Measurements from ENCODE around the gene SHISA7.
A peak's percentile ranks its signal among the peaks of the same experiment; 100 is the strongest.

Gene SHISA7

GRCh38 chr19:55443045-55443823 is at the start of gene SHISA7:
Gene SHISA7, minus strand, starts transcription at chr19:55443300. Its CDS starts 437 bp downstream, at chr19:55442863.
- Mint-ChIP-seq H3K4me1 (peaks cover 27% of the 10 kb centered on the region), H3K27ac (peak within 1 kb of the TSS in 1 of 2 donors; percentile 3), H3K4me3 (no peak within 1 kb of the TSS), H3K9me3 (no peaks in the 10 kb centered on the region), H3K27me3 (no peaks in the 10 kb centered on the region)
- DNase-seq (no peak), ATAC-seq (no peak)

DNA sequence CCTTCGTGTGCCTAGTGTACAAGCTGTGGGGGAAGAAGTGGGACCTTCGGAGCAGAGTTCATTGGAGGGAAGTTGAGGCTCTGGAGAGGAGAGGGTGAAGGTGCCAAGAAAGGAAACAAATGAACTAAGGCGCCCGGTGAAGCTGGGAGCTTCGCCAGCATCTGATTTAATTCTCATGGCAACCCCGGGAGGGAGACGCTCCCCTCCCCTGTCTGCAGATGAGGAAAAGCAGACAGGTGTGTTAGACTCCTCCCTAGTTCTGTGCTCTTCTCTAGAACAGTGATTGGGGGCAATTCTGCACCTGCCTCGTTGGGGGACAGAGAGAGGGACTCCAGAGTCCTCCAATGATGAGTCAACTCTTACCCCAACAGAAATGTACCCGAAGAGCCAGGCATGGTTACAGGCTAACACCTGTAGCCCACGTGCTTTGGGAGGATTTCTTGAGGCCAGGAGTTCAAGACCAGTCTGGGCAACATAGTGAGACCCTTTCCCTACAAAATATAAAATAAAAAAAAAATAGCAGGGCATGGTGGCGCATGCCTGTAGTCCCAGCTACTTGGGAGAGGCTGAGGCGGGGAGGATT is 49.4 kb upstream of the SHISA7 start:
- no peak for DNase-seq
- no peaks in the 10 kb centered on the region for H3K9me3 Mint-ChIP-seq
- H3K4me3 Mint-ChIP-seq, result no peak overlapping the region
- no peak overlapping the region for H3K27ac Mint-ChIP-seq
- peaks cover 22% of the 10 kb centered on the region for H3K4me1 Mint-ChIP-seq
- ATAC-seq, result no peak
- H3K27me3 Mint-ChIP-seq, result peaks cover 22% of the 10 kb centered on the region

DNA sequence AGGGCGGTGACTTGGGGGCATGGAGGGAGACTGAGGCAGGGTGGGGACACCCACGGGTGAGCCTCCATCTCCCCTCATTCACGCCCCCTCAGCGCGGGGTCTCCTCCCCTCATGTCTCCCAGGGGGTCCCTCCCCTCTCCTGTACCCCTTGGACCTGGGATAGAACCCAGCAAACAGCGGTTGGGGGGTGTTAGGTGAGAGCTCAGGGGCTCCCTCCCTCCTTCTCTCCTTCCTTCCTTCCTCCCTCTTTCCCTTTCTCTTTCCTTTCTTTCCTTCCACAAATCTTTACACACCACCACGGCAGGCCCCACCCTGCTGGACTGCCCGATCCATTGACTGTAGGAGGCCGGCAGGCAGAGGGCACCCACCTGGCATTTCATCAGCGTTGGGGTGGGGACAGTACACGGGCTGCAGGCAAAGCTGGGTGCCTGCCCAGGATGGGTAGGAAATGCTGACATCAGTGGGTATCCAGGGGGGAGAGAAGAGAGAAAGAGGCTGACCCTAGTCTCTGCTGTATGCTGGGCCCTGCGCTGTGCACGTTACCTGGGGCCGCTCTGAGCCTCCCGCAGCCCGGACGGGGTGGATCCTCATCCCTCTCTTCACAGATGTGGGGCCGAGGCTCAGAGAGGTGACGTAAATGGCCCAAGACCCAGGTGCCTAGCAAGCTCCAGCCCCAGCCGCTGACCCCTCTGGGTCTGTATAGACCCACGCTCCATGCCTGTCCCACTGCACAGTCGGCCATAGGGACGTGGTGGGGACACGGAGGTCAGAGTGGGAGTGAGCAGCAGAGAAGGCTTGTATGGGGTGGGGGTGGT is 48.7 kb upstream of the SHISA7 start:
- Mint-ChIP-seq H3K27me3 (peaks cover 22% of the 10 kb centered on the region), H3K27ac (no peak overlapping the region), H3K4me1 (peaks cover 29% of the 10 kb centered on the region), H3K9me3 (no peaks in the 10 kb centered on the region), H3K4me3 (no peak overlapping the region)
- no peak for DNase-seq
- no peak for ATAC-seq

DNA sequence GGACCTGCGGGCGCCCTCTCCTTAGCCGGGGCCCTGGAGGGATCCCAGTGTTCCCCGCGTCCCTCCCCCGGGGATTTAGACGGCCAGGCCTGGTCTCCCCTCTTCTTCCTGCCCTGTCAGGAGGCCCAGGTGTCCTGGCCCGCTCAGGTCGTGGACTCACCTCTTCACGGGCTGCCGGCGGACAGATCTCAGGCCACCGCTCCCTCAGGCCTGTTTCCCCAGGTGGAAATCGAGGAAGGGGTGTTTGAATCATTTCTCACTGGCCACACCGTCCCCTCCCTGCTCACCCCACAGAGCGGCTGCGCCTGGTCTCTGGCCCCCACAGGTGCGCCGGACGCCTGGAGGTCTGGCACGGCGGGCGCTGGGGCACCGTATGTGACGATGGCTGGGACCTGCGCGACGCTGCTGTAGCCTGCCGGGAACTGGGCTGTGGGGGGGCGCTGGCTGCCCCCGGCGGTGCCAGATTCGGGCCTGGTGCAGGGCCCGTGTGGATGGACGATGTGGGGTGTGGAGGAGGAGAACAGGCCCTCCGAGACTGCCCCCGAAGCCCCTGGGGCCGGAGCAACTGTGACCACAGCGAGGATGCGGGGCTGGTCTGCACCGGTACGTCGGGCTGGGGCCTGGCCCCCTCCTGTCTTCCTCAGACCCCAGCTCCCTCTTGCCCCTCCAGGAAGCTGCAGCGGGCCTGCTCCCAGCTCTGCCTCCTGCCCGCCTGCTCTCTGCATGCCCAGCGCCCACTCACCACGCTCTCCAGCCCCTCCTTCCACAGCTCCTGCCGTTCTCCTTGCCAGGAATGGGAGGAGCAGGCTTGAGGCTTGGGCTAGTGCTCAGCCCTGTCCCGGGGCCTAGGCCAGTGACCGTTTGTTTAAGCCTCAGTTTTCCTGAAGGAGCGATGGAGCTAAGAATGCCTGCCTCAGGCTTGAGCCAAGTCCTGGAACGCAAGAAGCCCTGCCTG is 47.7 kb upstream of the SHISA7 start:
- ATAC-seq (no peak), DNase-seq (no peak)
- Mint-ChIP-seq H3K4me3 (no peak overlapping the region), H3K27ac (peak overlapping the region in 1 of 2 donors; percentile 12), H3K4me1 (peaks cover 37% of the 10 kb centered on the region), H3K9me3 (no peaks in the 10 kb centered on the region), H3K27me3 (peaks cover 22% of the 10 kb centered on the region)

GRCh38 chr19:55489711-55490477 is 46.8 kb upstream of the SHISA7 start:
- Mint-ChIP-seq H3K27me3 (peaks cover 22% of the 10 kb centered on the region), H3K9me3 (no peaks in the 10 kb centered on the region)

GRCh38 chr19:55488986-55489710 is 46.0 kb upstream of the SHISA7 start:
- Mint-ChIP-seq H3K4me1 (peaks cover 41% of the 10 kb centered on the region), H3K4me3 (no peak overlapping the region), H3K27me3 (peaks cover 22% of the 10 kb centered on the region), H3K27ac (peak overlapping the region in 1 of 2 donors; percentile 25), H3K9me3 (no peaks in the 10 kb centered on the region)
- ATAC-seq (no peak), DNase-seq (no peak)

More at GRCh38 chr19:55489711-55490477, 46.8 kb upstream of the SHISA7 start:
- ATAC-seq (peak; percentile 16), DNase-seq (no peak)
- no peak overlapping the region for H3K4me3 Mint-ChIP-seq
- H3K4me1 Mint-ChIP-seq, result peaks cover 43% of the 10 kb centered on the region
- H3K27ac Mint-ChIP-seq, result no peak overlapping the region

DNA sequence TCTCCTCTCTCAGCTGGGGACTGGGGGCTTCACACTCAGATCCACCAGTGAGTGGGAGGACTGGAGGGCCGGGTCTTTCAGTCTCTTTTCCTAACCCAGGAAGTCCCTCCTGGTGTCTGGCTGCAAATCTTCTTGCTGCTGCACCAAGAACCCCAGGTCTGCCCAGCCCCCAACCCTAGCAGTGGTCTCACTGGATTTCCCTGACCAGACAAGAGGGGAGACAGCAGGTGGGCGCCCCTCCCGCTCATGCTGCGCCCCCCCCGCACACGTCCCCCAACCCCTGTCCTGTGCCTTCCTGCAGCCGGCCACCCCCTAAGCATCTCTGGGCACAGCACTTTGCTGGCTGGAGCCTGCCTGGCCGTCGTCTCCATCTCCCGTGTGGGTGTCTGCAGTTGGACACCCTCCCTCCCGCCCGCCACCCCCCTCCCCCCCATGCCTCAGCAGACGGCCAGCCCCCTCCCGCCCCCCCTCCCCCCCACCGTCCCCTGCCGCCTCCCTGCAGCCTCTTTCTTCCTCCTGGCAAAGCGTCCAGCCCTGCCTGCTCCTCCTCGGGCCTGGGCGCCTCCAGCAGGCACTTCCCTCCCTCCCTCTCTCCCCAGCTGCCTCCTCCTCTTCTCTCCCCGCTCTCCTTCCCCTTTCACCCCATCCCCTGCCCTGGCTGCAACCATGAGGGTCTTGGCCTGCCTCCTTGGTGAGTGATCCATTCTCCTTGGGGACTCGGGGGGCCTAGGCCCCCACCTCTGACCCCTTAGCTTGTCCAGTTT is 45.0 kb upstream of the SHISA7 start, which contains the start of gene SSC5D:
SSC5D (plus strand) TSS at position 513 of the 764 bp plus-strand sequence; CDS start at position 667, 154 bp downstream.
- ATAC-seq, result no peak

DNA sequence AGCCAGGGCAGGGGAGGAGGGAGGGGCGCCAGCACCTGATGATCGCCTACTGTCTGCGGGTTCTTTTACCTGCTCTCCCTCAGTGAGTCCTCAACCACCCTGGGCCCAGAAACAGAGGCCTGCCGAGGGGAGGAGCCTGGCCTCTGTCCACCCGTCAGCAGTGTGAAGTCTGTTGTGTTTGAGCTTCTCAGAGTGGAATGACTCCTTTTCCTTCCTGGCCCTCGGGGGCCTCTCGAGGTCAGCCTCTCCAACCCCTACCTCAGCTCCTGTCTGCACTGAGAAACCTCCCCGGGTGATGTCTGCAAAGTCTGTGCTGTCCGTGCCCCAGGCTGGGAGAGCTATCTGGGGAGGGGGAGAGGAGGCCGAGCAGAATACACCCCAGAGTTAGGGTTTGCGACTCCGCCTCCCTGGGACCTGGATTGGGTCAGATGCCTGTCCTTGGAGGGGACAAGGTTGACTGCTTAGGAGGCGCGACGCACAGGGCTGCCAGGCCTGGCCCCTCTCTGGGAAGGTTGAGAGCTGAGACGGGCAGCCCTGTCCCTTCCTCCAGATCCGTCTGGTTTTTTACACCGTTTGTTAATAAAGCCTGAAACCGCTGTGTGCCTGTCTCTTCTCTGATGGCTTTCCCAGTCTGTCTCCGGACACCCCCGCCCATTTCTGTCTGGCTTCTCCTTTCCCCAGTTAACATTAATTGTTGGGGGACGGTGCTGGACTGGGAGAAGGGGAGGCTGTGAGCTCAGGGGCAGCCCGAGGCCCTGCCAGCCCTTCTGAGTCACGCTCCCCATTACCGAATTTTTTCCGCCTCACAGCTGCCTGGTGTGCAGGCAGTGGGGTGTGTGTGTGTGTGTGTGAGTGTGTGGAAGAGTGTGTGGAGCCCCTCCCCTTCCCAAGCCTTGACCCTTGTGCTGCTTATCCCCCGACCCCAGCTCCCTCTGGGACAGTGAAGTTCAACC is 44.1 kb upstream of the SHISA7 start:
- Mint-ChIP-seq H3K27ac (peak overlapping the region in 1 of 2 donors; percentile 79), H3K4me1 (peaks cover 39% of the 10 kb centered on the region), H3K9me3 (no peaks in the 10 kb centered on the region), H3K4me3 (peak overlapping the region; percentile 45 to 61), H3K27me3 (peaks cover 11% of the 10 kb centered on the region)
- ATAC-seq (no peak), DNase-seq (no peak)

More for the DNA sequence above, 45.0 kb upstream of the SHISA7 start, which contains the start of gene SSC5D:
- no peak for DNase-seq
- Mint-ChIP-seq H3K4me3 (peak within 1 kb of the TSS; percentile 32 to 61), H3K4me1 (peaks cover 39% of the 10 kb centered on the region), H3K27ac (peak within 1 kb of the TSS; percentile 25 to 79), H3K9me3 (no peaks in the 10 kb centered on the region), H3K27me3 (peaks cover 19% of the 10 kb centered on the region)

DNA sequence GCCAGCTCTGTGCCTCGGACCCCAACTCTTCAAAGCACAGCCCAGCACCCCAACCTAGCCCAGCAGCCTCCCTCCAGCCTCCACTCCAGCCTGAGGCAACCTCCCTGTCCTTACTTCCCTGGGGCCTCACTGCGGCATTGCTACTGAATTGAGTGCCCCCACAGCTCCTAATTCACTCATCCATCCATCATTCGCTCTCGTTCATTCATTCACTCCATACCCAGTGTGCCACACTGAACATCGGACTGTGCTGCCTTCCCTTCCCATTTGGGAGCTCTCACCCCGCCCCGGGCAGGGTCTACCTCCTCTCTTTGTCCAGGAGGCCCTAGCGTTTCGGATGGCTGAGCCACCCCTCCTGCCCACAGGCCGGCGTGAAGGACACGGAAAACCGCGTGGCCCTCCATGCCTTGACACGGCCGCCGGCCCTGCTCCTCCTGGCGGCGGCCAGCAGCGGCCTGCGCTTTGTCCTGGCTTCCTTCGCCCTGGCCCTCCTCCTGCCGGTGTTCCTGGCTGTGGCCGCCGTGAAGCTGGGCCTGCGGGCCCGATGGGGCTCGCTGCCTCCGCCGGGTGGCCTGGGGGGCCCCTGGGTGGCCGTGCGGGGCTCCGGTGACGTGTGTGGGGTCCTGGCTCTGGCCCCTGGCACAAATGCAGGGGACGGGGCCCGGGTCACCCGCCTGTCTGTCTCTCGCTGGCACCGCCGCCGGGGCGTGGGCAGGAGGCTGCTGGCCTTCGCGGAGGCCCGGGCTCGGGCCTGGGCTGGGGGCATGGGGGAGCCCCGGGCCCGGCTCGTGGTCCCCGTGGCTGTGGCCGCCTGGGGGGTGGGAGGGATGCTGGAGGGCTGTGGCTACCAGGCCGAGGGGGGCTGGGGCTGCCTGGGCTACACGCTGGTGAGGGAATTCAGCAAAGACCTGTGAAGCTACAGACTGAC is 43.2 kb upstream of the SHISA7 start:
- DNase-seq (no peak), ATAC-seq (peak; percentile 11)
- Mint-ChIP-seq H3K9me3 (no peaks in the 10 kb centered on the region), H3K27ac (peak overlapping the region in 1 of 2 donors; percentile 27), H3K4me3 (peak overlapping the region; percentile 87), H3K27me3 (peaks cover 1% of the 10 kb centered on the region), H3K4me1 (peaks cover 39% of the 10 kb centered on the region)

DNA sequence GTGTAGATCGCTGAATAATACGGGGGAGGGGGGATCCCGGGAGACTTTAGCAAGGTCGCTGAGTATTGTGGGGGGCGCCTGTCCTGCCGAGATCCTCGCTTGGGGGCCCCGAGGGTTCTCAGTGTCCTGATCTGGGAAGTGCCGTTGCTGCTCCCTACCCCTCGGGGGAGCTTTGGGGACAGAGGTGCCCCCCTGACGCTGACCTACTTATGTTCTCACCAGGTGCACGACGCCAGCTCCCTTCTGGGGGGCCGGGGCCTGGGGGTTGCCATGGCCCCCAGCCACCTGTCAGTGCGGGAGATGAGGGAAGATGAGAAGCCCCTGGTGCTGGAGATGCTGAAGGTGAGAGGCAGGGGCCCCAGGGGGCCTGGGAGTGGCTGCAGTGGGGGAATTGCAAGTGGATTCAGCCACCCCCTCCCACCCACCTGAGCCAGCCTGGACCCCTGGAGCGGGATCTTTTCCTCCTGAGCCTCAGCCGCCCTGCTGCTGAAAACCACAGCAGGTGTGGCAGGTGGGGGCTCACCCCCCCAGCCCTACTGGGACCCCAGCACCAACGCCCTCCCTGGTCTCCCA is 42.4 kb upstream of the SHISA7 start:
- Mint-ChIP-seq H3K4me3 (peak overlapping the region; percentile 87), H3K27me3 (no peaks in the 10 kb centered on the region), H3K27ac (peak overlapping the region; percentile 78 to 83), H3K4me1 (peaks cover 39% of the 10 kb centered on the region), H3K9me3 (no peaks in the 10 kb centered on the region)
- DNase-seq, result no peak
- ATAC-seq, result peak; percentile 1

Measured in stimulated activated naive CD8-positive, alpha-beta T cell treated with anti-CD3 and anti-CD28 coated beads, Interleukin-15, amount 100 ng/mL, for 72 hours (primary cell).